ENCODE data around the gene PDZD8. TPM values are rescaled to one million over a fixed set of nuclear protein-coding genes. Genes with fewer than 3 reads are reported as not detected.

PDZD8 gene
- total and polyA plus RNA-seq, 4 experiments from 2014 or later = 3.6 to 15.0 (median 11.4) TPM

DNA sequence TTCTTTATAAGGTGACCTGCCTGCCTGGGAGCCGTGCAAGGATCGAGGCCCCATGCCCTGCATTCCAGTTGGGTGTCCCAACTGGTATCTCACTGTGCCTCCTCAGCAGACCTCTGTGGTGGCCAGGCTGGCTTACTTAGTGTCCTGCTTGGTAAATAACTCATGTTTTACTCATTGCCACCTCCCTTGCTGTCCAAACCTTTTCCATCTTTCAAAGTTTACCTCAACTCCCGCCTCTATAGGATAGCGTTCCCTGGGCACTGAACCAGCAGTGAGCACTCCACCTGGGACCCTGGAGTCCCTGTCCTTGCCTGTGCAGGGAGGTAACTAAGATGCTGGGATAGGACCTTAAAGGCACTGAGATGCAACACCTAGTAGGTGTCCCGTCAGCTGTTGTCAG lies 100.7 kb downstream of the PDZD8 start:
- H3K4me3 Mint-ChIP-seq = no peak overlapping the region
- H3K36me3 ChIP-seq (ENCODE audit: insufficient read depth, low read length) = no peaks in the 10 kb centered on the region
- CTCF ChIA-PET (ENCODE audit: partially characterized antibody) = no interaction called here

DNA sequence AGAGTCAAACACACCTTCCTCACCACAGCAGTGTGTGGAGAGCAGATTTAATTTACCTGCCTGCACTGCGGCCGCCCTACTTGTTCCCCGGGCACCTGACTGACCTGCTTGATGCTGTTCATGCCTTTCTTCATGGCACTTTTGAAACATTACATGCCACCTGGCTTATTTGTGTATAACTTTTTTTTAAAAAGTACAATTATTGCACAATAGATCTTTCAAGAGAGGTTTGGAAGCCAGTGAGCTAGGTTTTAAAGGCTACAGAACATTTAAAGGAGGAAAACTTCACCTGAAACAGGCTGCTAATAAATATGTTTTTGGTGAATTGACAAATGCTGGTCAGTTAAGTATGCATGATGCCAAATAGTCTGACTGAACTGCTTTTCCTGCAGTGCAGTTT lies 101.3 kb downstream of the PDZD8 start:
- Mint-ChIP-seq H3K4me1 (no peaks in the 10 kb centered on the region), H3K27me3 (no peaks in the 10 kb centered on the region), H3K36me3 (no peaks in the 10 kb centered on the region), H3K9me3 (no peaks in the 10 kb centered on the region), H3K27ac (no peak overlapping the region), H3K4me3 (no peak overlapping the region)
- ChIA-PET POLR2A (ENCODE audit: partially characterized antibody) (no interaction called here), CTCF (ENCODE audit: partially characterized antibody) (no interaction called here)
- Histone ChIP-seq H3K36me3 (ENCODE audit: insufficient read depth, low read length) (no peaks in the 10 kb centered on the region), H3K27ac (ENCODE audit: low read depth, low read length) (no peak overlapping the region), H3K4me3 (ENCODE audit: low read length in 2 of 2) (no peak overlapping the region), H3K9me3 (ENCODE audit: control insufficient read depth in 1 of 2, low read length in 2 of 2) (no peaks in the 10 kb centered on the region), H3K27me3 (ENCODE audit: insufficient read depth, low read length) (no peaks in the 10 kb centered on the region), H3K4me1 (ENCODE audit: insufficient read depth, low read length) (no peaks in the 10 kb centered on the region)
- intact Hi-C loops (cut with micrococcal nuclease) = no loop called here
- no peak for DNase-seq

More for the DNA sequence above, 100.7 kb downstream of the PDZD8 start:
- no peak for DNase-seq
- POLR2A ChIA-PET (ENCODE audit: partially characterized antibody) = interaction anchor here (1.0 kb wide), 1 partner anchor 17 kb away, joined by 3 read pairs; no protein-coding TSS in a partner anchor
- Mint-ChIP-seq H3K36me3 (no peaks in the 10 kb centered on the region), H3K27ac (no peak overlapping the region), H3K4me1 (no peaks in the 10 kb centered on the region), H3K9me3 (no peaks in the 10 kb centered on the region), H3K27me3 (no peaks in the 10 kb centered on the region)
- intact Hi-C loops (cut with micrococcal nuclease) = no loop called here
- H3K9me3 ChIP-seq (ENCODE audit: control insufficient read depth in 1 of 2, low read length in 2 of 2) = no peaks in the 10 kb centered on the region
- H3K27ac ChIP-seq (ENCODE audit: low read depth, low read length) = no peak overlapping the region
- no peaks in the 10 kb centered on the region for H3K4me1 ChIP-seq (ENCODE audit: insufficient read depth, low read length)
- no peak overlapping the region for H3K4me3 ChIP-seq (ENCODE audit: low read length in 2 of 2)
- no peaks in the 10 kb centered on the region for H3K27me3 ChIP-seq (ENCODE audit: insufficient read depth, low read length)

DNA sequence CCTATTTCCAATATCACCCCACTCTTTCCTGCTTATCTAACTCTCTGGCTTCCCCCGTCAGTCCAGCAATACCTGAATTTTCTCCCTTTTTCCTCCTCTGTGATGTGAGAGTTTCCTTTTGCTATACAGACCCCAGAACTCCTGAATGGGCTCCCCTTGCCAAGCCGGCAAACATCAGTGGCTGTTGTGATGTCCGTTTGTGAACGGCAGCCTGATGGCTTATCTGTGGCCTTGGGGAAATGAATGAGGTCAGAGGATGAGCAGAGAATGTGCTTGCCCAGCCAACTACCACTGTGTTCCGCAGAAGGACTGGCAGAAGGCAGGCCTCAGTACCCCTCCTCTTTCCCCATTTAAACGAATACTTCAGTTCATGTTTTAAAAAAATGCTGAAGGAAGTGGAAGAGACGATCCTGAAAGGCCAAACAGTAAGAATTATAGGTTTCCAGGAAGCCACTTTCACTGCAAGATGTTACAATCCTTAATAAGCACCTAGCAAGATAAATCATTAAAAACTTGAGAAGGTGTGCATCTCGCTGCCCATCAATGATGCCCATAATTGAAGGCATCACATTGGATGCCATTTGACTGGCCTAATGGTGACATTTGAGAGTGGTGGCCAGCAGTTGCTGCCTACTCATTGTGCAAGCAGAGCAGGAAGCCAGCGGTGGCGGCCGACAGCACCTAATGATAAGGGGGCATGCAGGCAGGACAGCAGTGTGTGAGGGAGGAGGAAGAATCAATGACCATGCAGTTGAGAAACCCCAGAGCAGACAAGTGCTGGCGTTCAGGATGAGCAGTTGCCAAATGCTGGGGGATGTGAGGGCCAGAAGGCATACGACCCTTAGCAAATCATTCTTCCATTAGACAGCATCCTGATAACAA lies 102.8 kb downstream of the PDZD8 start:
- POLR2A ChIA-PET (ENCODE audit: partially characterized antibody) = no interaction called here
- H3K4me1 ChIP-seq (ENCODE audit: insufficient read depth, low read length) = no peaks in the 10 kb centered on the region

DNA sequence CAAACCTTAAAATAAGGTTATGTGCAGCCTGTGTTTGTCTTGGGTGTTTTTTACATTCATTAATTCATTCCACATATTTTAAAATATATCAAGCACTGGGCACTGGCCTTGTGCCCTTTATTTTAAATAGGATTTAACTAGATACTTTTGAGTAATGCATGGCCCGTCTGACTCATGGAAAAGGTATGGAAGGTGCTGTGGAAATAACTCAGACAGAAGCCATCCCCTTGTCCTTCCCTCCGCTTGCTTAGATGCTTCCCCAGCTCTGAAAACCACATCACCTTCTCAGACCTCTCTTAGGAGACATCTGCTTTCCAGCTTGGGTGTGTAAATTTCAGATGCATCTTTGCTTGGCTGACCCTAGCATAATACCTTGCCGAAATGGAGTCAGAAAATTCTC lies 103.8 kb downstream of the PDZD8 start:
- no peak overlapping the region for H3K27ac Mint-ChIP-seq
- POLR2A ChIA-PET (ENCODE audit: partially characterized antibody) = no interaction called here

More for the DNA sequence above, 102.8 kb downstream of the PDZD8 start:
- DNase-seq = no peak
- Histone ChIP-seq H3K27me3 (ENCODE audit: insufficient read depth, low read length) (no peaks in the 10 kb centered on the region), H3K27ac (ENCODE audit: low read depth, low read length) (no peak overlapping the region), H3K9me3 (ENCODE audit: control insufficient read depth in 1 of 2, low read length in 2 of 2) (no peaks in the 10 kb centered on the region), H3K36me3 (ENCODE audit: insufficient read depth, low read length) (no peaks in the 10 kb centered on the region), H3K4me3 (ENCODE audit: low read length in 2 of 2) (no peak overlapping the region)
- Mint-ChIP-seq H3K4me3 (no peak overlapping the region), H3K4me1 (no peaks in the 10 kb centered on the region), H3K36me3 (no peaks in the 10 kb centered on the region), H3K9me3 (no peaks in the 10 kb centered on the region), H3K27me3 (no peaks in the 10 kb centered on the region), H3K27ac (no peak overlapping the region)
- CTCF ChIA-PET (ENCODE audit: partially characterized antibody) = no interaction called here
- intact Hi-C loops (cut with micrococcal nuclease) = no loop called here

DNA sequence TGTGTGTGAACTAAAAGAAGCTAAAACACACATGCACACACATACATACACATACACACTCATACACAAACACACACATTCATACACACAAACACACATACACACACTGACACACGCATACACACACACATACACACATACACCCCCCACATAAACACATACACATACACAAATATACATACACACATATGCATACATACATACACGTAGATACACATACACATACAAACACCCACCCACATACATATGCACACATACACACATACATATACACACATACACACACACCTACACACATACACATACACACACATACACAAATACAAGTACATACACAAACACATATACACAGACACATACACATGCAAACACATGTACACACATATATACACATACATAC lies 106.3 kb downstream of the PDZD8 start:
- Histone ChIP-seq H3K4me3 (ENCODE audit: low read length in 2 of 2) (no peak overlapping the region), H3K4me1 (ENCODE audit: insufficient read depth, low read length) (no peaks in the 10 kb centered on the region), H3K36me3 (ENCODE audit: insufficient read depth, low read length) (no peaks in the 10 kb centered on the region), H3K9me3 (ENCODE audit: control insufficient read depth in 1 of 2, low read length in 2 of 2) (no peaks in the 10 kb centered on the region), H3K27ac (ENCODE audit: low read depth, low read length) (no peak overlapping the region), H3K27me3 (ENCODE audit: insufficient read depth, low read length) (no peaks in the 10 kb centered on the region)
- no peak overlapping the region for H3K27ac Mint-ChIP-seq
- H3K4me1 Mint-ChIP-seq = no peaks in the 10 kb centered on the region
- intact Hi-C loops (cut with micrococcal nuclease) = no loop called here
- peaks cover 0 to 3% (median 0%) of the 10 kb centered on the region in 8 donors for H3K9me3 Mint-ChIP-seq
- ChIA-PET POLR2A (ENCODE audit: partially characterized antibody) (no interaction called here), CTCF (ENCODE audit: partially characterized antibody) (no interaction called here)
- DNase-seq = no peak
- H3K4me3 Mint-ChIP-seq = no peak overlapping the region
- H3K36me3 Mint-ChIP-seq = no peaks in the 10 kb centered on the region
- H3K27me3 Mint-ChIP-seq = peaks cover 0 to 10% of the 10 kb centered on the region in 2 donors

More for the DNA sequence above, 103.8 kb downstream of the PDZD8 start:
- Mint-ChIP-seq H3K36me3 (no peaks in the 10 kb centered on the region), H3K27me3 (no peaks in the 10 kb centered on the region), H3K4me3 (no peak overlapping the region), H3K9me3 (no peaks in the 10 kb centered on the region), H3K4me1 (no peaks in the 10 kb centered on the region)
- Histone ChIP-seq H3K9me3 (ENCODE audit: control insufficient read depth in 1 of 2, low read length in 2 of 2) (no peaks in the 10 kb centered on the region), H3K27ac (ENCODE audit: low read depth, low read length) (no peak overlapping the region), H3K4me3 (ENCODE audit: low read length in 2 of 2) (no peak overlapping the region), H3K4me1 (ENCODE audit: insufficient read depth, low read length) (no peaks in the 10 kb centered on the region), H3K27me3 (ENCODE audit: insufficient read depth, low read length) (no peaks in the 10 kb centered on the region), H3K36me3 (ENCODE audit: insufficient read depth, low read length) (no peaks in the 10 kb centered on the region)
- CTCF ChIA-PET (ENCODE audit: partially characterized antibody) = no interaction called here
- intact Hi-C loops (cut with micrococcal nuclease) = no loop called here
- DNase-seq = no peak

DNA sequence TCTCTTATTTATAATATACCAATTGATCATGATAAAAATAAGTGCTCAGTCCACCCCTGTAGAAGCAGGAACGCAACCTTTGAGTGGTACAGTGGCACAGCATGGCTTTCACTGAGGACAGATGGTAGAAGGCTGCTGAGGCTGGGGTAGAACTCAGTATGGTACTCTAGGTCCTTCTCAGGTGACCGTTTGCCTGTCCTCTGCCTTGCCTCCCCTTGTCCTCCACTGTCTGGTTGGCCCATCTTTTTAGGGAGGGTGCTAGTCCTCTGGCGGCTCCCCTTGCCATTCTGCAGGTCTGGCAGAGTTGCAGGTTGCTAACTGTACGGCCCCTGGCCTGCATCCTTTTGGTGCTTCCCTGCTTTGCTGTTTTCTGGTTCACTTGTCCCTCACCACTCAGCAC lies 107.0 kb downstream of the PDZD8 start:
- peaks cover 0 to 10% of the 10 kb centered on the region in 2 donors for H3K27me3 Mint-ChIP-seq
- Histone ChIP-seq H3K27ac (ENCODE audit: low read depth, low read length) (no peak overlapping the region), H3K4me3 (ENCODE audit: low read length in 2 of 2) (no peak overlapping the region), H3K36me3 (ENCODE audit: insufficient read depth, low read length) (no peaks in the 10 kb centered on the region), H3K9me3 (ENCODE audit: control insufficient read depth in 1 of 2, low read length in 2 of 2) (no peaks in the 10 kb centered on the region), H3K27me3 (ENCODE audit: insufficient read depth, low read length) (no peaks in the 10 kb centered on the region), H3K4me1 (ENCODE audit: insufficient read depth, low read length) (no peaks in the 10 kb centered on the region)
- H3K4me1 Mint-ChIP-seq = no peaks in the 10 kb centered on the region
- H3K36me3 Mint-ChIP-seq = no peaks in the 10 kb centered on the region
- CTCF ChIA-PET (ENCODE audit: partially characterized antibody) = interaction anchor here (1.6 kb wide), 1 partner anchor 15 kb away, joined by 3 read pairs; no protein-coding TSS in a partner anchor
- intact Hi-C loops (cut with micrococcal nuclease) = no loop called here
- H3K9me3 Mint-ChIP-seq = peaks cover 0 to 3% (median 0%) of the 10 kb centered on the region in 8 donors
- H3K27ac Mint-ChIP-seq = no peak overlapping the region
- DNase-seq = no peak
- POLR2A ChIA-PET (ENCODE audit: partially characterized antibody) = no interaction called here
- no peak overlapping the region for H3K4me3 Mint-ChIP-seq

DNA sequence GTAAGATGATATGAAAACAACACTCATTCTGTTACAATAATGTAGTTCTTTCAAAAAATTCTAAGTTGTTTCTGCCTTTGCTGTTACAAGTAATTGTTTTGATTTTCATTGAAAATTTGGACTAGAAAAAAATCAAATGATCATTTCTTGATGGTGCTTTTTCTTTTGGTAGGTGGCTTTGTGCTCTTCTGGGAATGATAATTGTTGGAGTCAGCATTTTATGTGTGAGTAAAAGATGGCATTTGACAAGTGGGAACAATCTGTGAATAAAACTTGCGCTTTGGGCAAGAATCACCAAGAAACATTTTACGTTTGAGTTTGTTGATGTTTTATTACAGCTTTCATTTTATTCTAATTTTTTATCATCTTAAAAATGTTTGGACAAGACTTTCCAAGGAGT lies 108.4 kb downstream of the PDZD8 start:
- H3K36me3 Mint-ChIP-seq = no peaks in the 10 kb centered on the region
- H3K9me3 Mint-ChIP-seq = peaks cover 0 to 3% (median 0%) of the 10 kb centered on the region in 8 donors
- H3K27ac Mint-ChIP-seq = no peak overlapping the region
- Histone ChIP-seq H3K36me3 (ENCODE audit: insufficient read depth, low read length) (no peaks in the 10 kb centered on the region), H3K4me3 (ENCODE audit: low read length in 2 of 2) (no peak overlapping the region), H3K9me3 (ENCODE audit: control insufficient read depth in 1 of 2, low read length in 2 of 2) (no peaks in the 10 kb centered on the region), H3K4me1 (ENCODE audit: insufficient read depth, low read length) (no peaks in the 10 kb centered on the region), H3K27me3 (ENCODE audit: insufficient read depth, low read length) (no peaks in the 10 kb centered on the region), H3K27ac (ENCODE audit: low read depth, low read length) (no peak overlapping the region)
- H3K4me3 Mint-ChIP-seq = no peak overlapping the region
- POLR2A ChIA-PET (ENCODE audit: partially characterized antibody) = no interaction called here
- no peaks in the 10 kb centered on the region for H3K4me1 Mint-ChIP-seq
- peaks cover 5 to 15% of the 10 kb centered on the region in 2 donors for H3K27me3 Mint-ChIP-seq
- CTCF ChIA-PET (ENCODE audit: partially characterized antibody) = interaction anchor here (1.0 to 1.6 kb wide), 3 partner anchors 16 to 50 kb away, joined by 3 read pairs; no protein-coding TSS in a partner anchor
- DNase-seq = no peak
- intact Hi-C loops (cut with micrococcal nuclease) = no loop called here

Data from CD4-positive, alpha-beta memory T cell (primary cell).